Measurements from ENCODE around the gene ARHGDIG. TPM values are rescaled to one million over a fixed set of nuclear protein-coding genes. Genes with fewer than 3 reads are reported as not detected.

ARHGDIG gene
- total and polyA plus RNA-seq, 4 donors = 0.08 TPM; not detected in 3

- no peak overlapping the region for H3K4me3 ChIP-seq (ENCODE audit: low read depth in 1 of 3, low read length in 3 of 3)
- H3K27ac ChIP-seq (ENCODE audit: low read depth in 1 of 2, low read length in 2 of 2) = no peak overlapping the region
- peaks cover 0 to 11% (median 0%) of the 10 kb centered on the region in 4 donors for H3K27me3 ChIP-seq (ENCODE audit: control insufficient read depth in 4 of 4, insufficient read depth in 4 of 4, low read length in 3 of 4)
- no peak overlapping the region for H3K9ac ChIP-seq (ENCODE audit: low read depth in 1 of 2, low read length in 2 of 2)
- no peak for DNase-seq (ENCODE audit: low spot score)
- H3K4me1 ChIP-seq (ENCODE audit: control insufficient read depth in 4 of 4, insufficient read depth in 4 of 4, low read length in 3 of 4) = peaks cover 0 to 6% (median 3%) of the 10 kb centered on the region in 4 donors
- TF ChIP-seq HNF4A (conservative IDR thresholded peaks at IDR 0.05) (no peak), RXRA (IDR thresholded peaks at IDR 0.05) (no peak), FOXA2 (IDR thresholded peaks at IDR 0.05) (no peak), MAX (IDR thresholded peaks at IDR 0.05) (no peak), NR2F2 (IDR thresholded peaks at IDR 0.05) (no peak), HNF4G (IDR thresholded peaks at IDR 0.05) (no peak), ATF3 (IDR thresholded peaks at IDR 0.05) (no peak), GABPA (IDR thresholded peaks at IDR 0.05 in 1 of 2, conservative IDR thresholded peaks at IDR 0.05 in 1 of 2) (no peak), RAD21 (IDR thresholded peaks at IDR 0.05) (no peak), ZBTB33 (IDR thresholded peaks at IDR 0.05) (no peak), FOXA1 (IDR thresholded peaks at IDR 0.05) (no peak), SP1 (IDR thresholded peaks at IDR 0.05) (no peak), JUND (IDR thresholded peaks at IDR 0.05) (no peak), YY1 (IDR thresholded peaks at IDR 0.05) (no peak), REST (IDR thresholded peaks at IDR 0.05) (no peak), TAF1 (conservative IDR thresholded peaks at IDR 0.05) (no peak), EGR1 (IDR thresholded peaks at IDR 0.05; ENCODE audit: low read depth in 2 of 2) (no peak), CTCF (IDR thresholded peaks at IDR 0.05; ENCODE audit: low read depth, low read length, missing input control) (no peak)
- 95% methylated on average over 48 of the region's 48 CpGs for WGBS
- no peaks in the 10 kb centered on the region for H3K9me3 ChIP-seq (ENCODE audit: control insufficient read depth in 4 of 4, low read length in 3 of 4)
- H3K36me3 ChIP-seq (ENCODE audit: control insufficient read depth in 4 of 4, insufficient read depth in 3 of 4, low read depth in 1 of 4, low read length in 3 of 4) = peaks cover 0 to 21% (median 6%) of the 10 kb centered on the region in 4 donors
Observed at GRCh38 chr16:285146-286055, 5.0 kb downstream of the ARHGDIG start.

All from liver (tissue), 9 donors.